Measurements from ENCODE around the gene SPOP.

DNA sequence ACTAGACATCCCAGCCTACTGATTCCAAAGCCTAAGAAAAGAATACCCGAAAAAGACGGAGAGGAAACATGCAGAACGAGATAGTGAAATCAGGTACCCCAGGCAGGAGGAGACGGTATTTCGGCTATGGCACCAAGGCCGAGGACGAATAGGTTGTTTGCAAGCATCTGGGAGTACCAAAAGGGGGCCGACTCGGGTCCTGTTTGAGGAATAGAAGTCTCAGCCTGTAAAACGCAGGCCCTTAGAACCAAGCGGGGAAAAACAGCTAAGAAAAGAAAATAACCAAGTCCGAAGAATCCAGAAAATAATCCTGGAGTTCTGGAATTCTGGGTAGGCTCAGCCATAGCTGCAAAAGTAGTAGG is 29.3 kb upstream of the SPOP start:
- TF ChIP-seq CTCF (conservative IDR thresholded peaks at IDR 0.05; ENCODE audit: low read depth, low read length) = no peak
- no peak for TF ChIP-seq RAD21 (IDR thresholded peaks at IDR 0.05; ENCODE audit: low read length)
- no peak for TF ChIP-seq POLR2A (IDR thresholded peaks at IDR 0.05; ENCODE audit: low read depth, low read length)
- no peak for TF ChIP-seq CHD1 (IDR thresholded peaks at IDR 0.05; ENCODE audit: low read depth, low read length)
- TF ChIP-seq BHLHE40 (IDR thresholded peaks at IDR 0.05; ENCODE audit: low read depth, low read length) = no peak
- TF ChIP-seq MXI1 (IDR thresholded peaks at IDR 0.05; ENCODE audit: borderline replicate concordance, low read depth, low read length) = no peak
- peak; percentile 6; the same call in 1 of the 2 replicates for TF ChIP-seq SMC3 (IDR thresholded peaks at IDR 0.05; ENCODE audit: low read depth, low read length)
- TF ChIP-seq CEBPB (IDR thresholded peaks at IDR 0.05; ENCODE audit: low read depth, low read length) = no peak
- TF ChIP-seq MAZ (IDR thresholded peaks at IDR 0.05; ENCODE audit: borderline replicate concordance, low read depth, low read length) = no peak
- no peak for TF ChIP-seq USF2 (IDR thresholded peaks at IDR 0.05; ENCODE audit: low read depth, low read length)
- TF ChIP-seq ELK1 (IDR thresholded peaks at IDR 0.05; ENCODE audit: borderline replicate concordance, low read depth, low read length) = no peak
- TF ChIP-seq FOS (IDR thresholded peaks at IDR 0.05; ENCODE audit: low read depth, low read length) = no peak
- no peak for TF ChIP-seq MAFK (IDR thresholded peaks at IDR 0.05; ENCODE audit: low read depth, low read length)
